Spleen (tissue), 7 donors: ENCODE data around the gene DUSP11.

Experiments used
- CTCF ChIP-seq, 11 experiments: fragments of 200-600 bp in 7 of 11; fragments of 450-650 bp in 4 of 11; sonication (generic) in 4 of 11; IDR thresholded peaks in 8 of 11; conservative IDR thresholded peaks in 3 of 11; 1 replicate in 7 of 11; 2 replicates in 4 of 11; pipeline versions ENCODE4 v1.4.0 to v1.8.0; 2016 to 2021; ENCODE audit warnings: antibody characterized with exemption in 11 of 11, inconsistent platforms in 4 of 11, mild to moderate bottlenecking in 1 of 11
- POLR2A ChIP-seq, 3 donors: fragments of 450-650 bp; IDR thresholded peaks; one replicate each; pipeline ENCODE4 v1.5.1; 2017; ENCODE audit warnings: antibody characterized with exemption in 3 of 3, mild to moderate bottlenecking in 1 of 3
- donor health status: DM: no; HTN: no; CAD: no; lungs with moderate emphysema.
- donor health status: DM: no; HTN: no; CAD: no.
- donor health status: DM: no; HTN: no; CAD: no.

DNA sequence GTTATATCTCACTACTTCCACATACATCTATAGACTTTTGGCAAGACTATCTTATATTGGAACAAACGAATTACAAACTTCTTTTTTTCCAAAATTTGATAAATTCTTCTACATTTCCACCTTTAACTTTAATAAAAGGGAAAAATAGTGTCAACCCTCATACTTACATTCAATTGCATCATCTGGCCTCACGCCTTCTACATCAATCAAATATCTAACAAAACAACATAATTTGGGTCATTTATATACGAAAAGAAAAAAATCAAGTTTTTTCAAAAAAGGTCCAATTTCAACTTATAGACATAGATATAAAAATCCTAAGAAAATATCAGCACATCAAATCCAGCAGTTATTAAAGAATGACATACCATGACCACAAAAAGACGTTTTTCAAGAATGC lies 12.9 kb downstream of the DUSP11 start:
- TF ChIP-seq CTCF (IDR thresholded peaks at IDR 0.05 in 8 of 11, conservative IDR thresholded peaks at IDR 0.05 in 3 of 11) = no peak
- no peak for TF ChIP-seq POLR2A (IDR thresholded peaks at IDR 0.05)
